ENCODE data around the gene EDN1.

DNA sequence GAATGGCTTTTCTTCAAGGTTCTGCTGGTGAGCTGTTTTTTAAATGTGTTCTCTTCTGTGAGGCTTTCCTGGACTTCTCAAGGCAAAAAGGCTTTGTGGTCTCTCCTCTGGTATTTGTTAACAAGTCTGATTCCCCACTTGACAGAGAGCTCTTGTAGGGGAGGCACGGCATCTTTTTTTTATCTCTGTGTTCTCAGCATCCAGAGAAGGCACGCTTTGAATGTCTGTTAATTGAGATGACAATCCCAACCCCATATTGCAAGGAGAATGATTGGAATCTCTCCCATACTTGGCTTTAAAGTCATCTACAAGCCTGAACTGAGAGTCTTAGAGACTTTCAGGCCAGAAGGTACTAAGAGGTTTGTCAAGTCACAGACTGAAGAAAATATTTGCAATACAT lies 22.6 kb downstream of the EDN1 start:
- TF ChIP-seq, protein P1, sequence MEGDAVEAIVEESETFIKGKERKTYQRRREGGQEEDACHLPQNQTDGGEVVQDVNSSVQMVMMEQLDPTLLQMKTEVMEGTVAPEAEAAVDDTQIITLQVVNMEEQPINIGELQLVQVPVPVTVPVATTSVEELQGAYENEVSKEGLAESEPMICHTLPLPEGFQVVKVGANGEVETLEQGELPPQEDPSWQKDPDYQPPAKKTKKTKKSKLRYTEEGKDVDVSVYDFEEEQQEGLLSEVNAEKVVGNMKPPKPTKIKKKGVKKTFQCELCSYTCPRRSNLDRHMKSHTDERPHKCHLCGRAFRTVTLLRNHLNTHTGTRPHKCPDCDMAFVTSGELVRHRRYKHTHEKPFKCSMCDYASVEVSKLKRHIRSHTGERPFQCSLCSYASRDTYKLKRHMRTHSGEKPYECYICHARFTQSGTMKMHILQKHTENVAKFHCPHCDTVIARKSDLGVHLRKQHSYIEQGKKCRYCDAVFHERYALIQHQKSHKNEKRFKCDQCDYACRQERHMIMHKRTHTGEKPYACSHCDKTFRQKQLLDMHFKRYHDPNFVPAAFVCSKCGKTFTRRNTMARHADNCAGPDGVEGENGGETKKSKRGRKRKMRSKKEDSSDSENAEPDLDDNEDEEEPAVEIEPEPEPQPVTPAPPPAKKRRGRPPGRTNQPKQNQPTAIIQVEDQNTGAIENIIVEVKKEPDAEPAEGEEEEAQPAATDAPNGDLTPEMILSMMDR (conservative IDR thresholded peaks at IDR 0.05 in 1 of 2, IDR thresholded peaks at IDR 0.05 in 1 of 2; ENCODE audit: low read depth in 1 of 2, low read length in 2 of 2) = no peak
- no peak for TF ChIP-seq EZH2 (IDR thresholded peaks at IDR 0.05; ENCODE audit: low read length, missing control alignments)

Data from fibroblast of lung (primary cell).